ENCODE results near the gene NRF1.

NRF1 gene

GRCh38 chr7:129605960-129606614 lies 5.4 kb upstream of the NRF1 start:
- no peak overlapping the region for H3K9ac ChIP-seq
- no peak overlapping the region for H3K27ac ChIP-seq
- peaks cover 27% of the 10 kb centered on the region for H3K36me3 ChIP-seq
- no peak overlapping the region for H3K4me3 ChIP-seq
- H4K20me1 ChIP-seq: no peaks in the 10 kb centered on the region
- H3K4me2 ChIP-seq: peak overlapping the region; percentile 42; the same call in 1 of the 2 replicates
- peaks cover 36% of the 10 kb centered on the region for H3K4me1 ChIP-seq
- H3K27me3 ChIP-seq: no peaks in the 10 kb centered on the region
- TF ChIP-seq Cebpa-rat (IDR thresholded peaks at IDR 0.05): no peak
- H3K9me3 ChIP-seq: no peaks in the 10 kb centered on the region

- H4K20me1 ChIP-seq: no peaks in the 10 kb centered on the region
- H3K9ac ChIP-seq: no peak overlapping the region
- no peaks in the 10 kb centered on the region for H3K27me3 ChIP-seq
- H3K4me2 ChIP-seq: peak overlapping the region; percentile 42
- no peaks in the 10 kb centered on the region for H3K9me3 ChIP-seq
- peaks cover 27% of the 10 kb centered on the region for H3K36me3 ChIP-seq
- no peak overlapping the region for H3K4me3 ChIP-seq
- no peak for TF ChIP-seq Cebpa-rat (IDR thresholded peaks at IDR 0.05)
- 0 out of 2 replicates have a peak overlapping the region, but pooled peaks have one; percentile 2 for H3K27ac ChIP-seq
- H3K4me1 ChIP-seq: peaks cover 36% of the 10 kb centered on the region
These were observed 4.7 kb upstream of the NRF1 start for GRCh38 chr7:129606803-129607202.

GRCh38 chr7:129607471-129608120 lies 3.9 kb upstream of the NRF1 start:
- H3K4me1 ChIP-seq: peaks cover 36% of the 10 kb centered on the region
- H3K9ac ChIP-seq: no peak overlapping the region
- H3K4me3 ChIP-seq: no peak overlapping the region
- H3K36me3 ChIP-seq: peaks cover 27% of the 10 kb centered on the region
- H3K27me3 ChIP-seq: no peaks in the 10 kb centered on the region
- peak overlapping the region; percentile 42 for H3K4me2 ChIP-seq
- H3K9me3 ChIP-seq: no peaks in the 10 kb centered on the region
- H4K20me1 ChIP-seq: peaks cover 7% of the 10 kb centered on the region
- H3K27ac ChIP-seq: 0 out of 2 replicates have a peak overlapping the region, but pooled peaks have one; percentile 2
- TF ChIP-seq Cebpa-rat (IDR thresholded peaks at IDR 0.05): no peak

GRCh38 chr7:129609666-129610065 lies 1.9 kb upstream of the NRF1 start:
- peaks cover 27% of the 10 kb centered on the region for H4K20me1 ChIP-seq
- H3K4me2 ChIP-seq: peak overlapping the region; percentile 88
- TF ChIP-seq Cebpa-rat (IDR thresholded peaks at IDR 0.05): no peak
- no peak overlapping the region for H3K9ac ChIP-seq
- H3K4me3 ChIP-seq: no peak overlapping the region
- H3K9me3 ChIP-seq: no peaks in the 10 kb centered on the region
- H3K27me3 ChIP-seq: no peaks in the 10 kb centered on the region
- peaks cover 55% of the 10 kb centered on the region for H3K4me1 ChIP-seq
- no peak overlapping the region for H3K27ac ChIP-seq
- H3K36me3 ChIP-seq: peaks cover 27% of the 10 kb centered on the region

- Histone ChIP-seq H3K9ac (peak overlapping the region; percentile 96), H3K4me2 (peak overlapping the region; percentile 88), H3K4me1 (peaks cover 66% of the 10 kb centered on the region), H3K9me3 (no peaks in the 10 kb centered on the region), H4K20me1 (peaks cover 38% of the 10 kb centered on the region), H3K27me3 (no peaks in the 10 kb centered on the region), H3K27ac (peak overlapping the region; percentile 98), H3K36me3 (peaks cover 27% of the 10 kb centered on the region), H3K4me3 (peak overlapping the region; percentile 91)
- TF ChIP-seq Cebpa-rat (IDR thresholded peaks at IDR 0.05): no peak
These were observed 743 bp upstream of the NRF1 start for GRCh38 chr7:129610709-129611245.

GRCh38 chr7:129612112-129613015 lies 844 bp downstream of the NRF1 start:
- Histone ChIP-seq H3K36me3 (peaks cover 27% of the 10 kb centered on the region), H3K4me1 (peaks cover 64% of the 10 kb centered on the region), H3K9ac (peak overlapping the region; percentile 96), H3K27ac (peak overlapping the region; percentile 98), H3K9me3 (no peaks in the 10 kb centered on the region), H3K27me3 (no peaks in the 10 kb centered on the region), H3K4me3 (peak overlapping the region; percentile 91), H3K4me2 (peak overlapping the region; percentile 97), H4K20me1 (peaks cover 54% of the 10 kb centered on the region)
- TF ChIP-seq Cebpa-rat (IDR thresholded peaks at IDR 0.05): no peak

- Histone ChIP-seq H3K27ac (0 out of 2 replicates have a peak overlapping the region, but pooled peaks have one; percentile 98), H3K27me3 (no peaks in the 10 kb centered on the region), H4K20me1 (peaks cover 60% of the 10 kb centered on the region), H3K4me3 (peak overlapping the region; percentile 91), H3K9me3 (no peaks in the 10 kb centered on the region), H3K9ac (peak overlapping the region; percentile 96), H3K4me2 (peak overlapping the region; percentile 97), H3K4me1 (peaks cover 57% of the 10 kb centered on the region), H3K36me3 (peaks cover 22% of the 10 kb centered on the region)
- TF ChIP-seq Cebpa-rat (IDR thresholded peaks at IDR 0.05): no peak
These were observed 1.5 kb downstream of the NRF1 start for GRCh38 chr7:129613016-129613337.

- no peak for TF ChIP-seq Cebpa-rat (IDR thresholded peaks at IDR 0.05)
- Histone ChIP-seq H3K9ac (no peak overlapping the region; the same call in 1 of the 2 replicates), H4K20me1 (peaks cover 79% of the 10 kb centered on the region), H3K4me3 (no peak overlapping the region), H3K9me3 (no peaks in the 10 kb centered on the region), H3K4me2 (peak overlapping the region; percentile 97), H3K36me3 (peaks cover 1% of the 10 kb centered on the region; the same call in 1 of the 2 replicates), H3K27ac (no peak overlapping the region), H3K27me3 (no peaks in the 10 kb centered on the region), H3K4me1 (peaks cover 49% of the 10 kb centered on the region)
These were observed 3.5 kb downstream of the NRF1 start for GRCh38 chr7:129615018-129615417.

- Histone ChIP-seq H3K9ac (no peak overlapping the region), H3K4me1 (peaks cover 42% of the 10 kb centered on the region), H3K4me2 (no peak overlapping the region), H3K4me3 (no peak overlapping the region), H3K36me3 (no peaks in the 10 kb centered on the region), H3K27me3 (no peaks in the 10 kb centered on the region), H3K27ac (no peak overlapping the region), H3K9me3 (no peaks in the 10 kb centered on the region), H4K20me1 (peaks cover 94% of the 10 kb centered on the region)
- TF ChIP-seq Cebpa-rat (IDR thresholded peaks at IDR 0.05): no peak
These were observed 5.0 kb downstream of the NRF1 start for GRCh38 chr7:129616530-129616929.

All from BLaER1 (cell line).